ENCODE data around the gene BTRC.

DNA sequence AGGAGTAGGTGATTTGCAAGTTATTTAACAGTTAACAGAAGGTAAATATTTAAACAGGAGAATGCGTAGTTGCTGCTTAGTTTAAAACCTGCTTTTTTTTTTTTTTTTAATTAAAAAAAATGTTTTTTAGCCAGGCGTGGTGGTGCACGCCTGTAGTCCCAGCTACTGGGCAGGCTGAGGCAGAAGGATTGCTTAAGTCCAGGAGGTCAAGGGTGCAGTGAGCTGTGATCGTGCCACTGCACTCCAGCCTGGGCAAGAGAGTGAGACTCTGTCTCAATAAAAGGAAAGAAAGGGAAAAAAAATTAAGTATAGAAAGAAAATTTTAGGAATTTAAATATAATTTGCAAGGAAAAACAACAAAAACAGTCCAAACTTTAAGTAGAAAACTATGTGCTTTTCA is 71.6 kb downstream of the BTRC start:
- TF ChIP-seq, protein P1, sequence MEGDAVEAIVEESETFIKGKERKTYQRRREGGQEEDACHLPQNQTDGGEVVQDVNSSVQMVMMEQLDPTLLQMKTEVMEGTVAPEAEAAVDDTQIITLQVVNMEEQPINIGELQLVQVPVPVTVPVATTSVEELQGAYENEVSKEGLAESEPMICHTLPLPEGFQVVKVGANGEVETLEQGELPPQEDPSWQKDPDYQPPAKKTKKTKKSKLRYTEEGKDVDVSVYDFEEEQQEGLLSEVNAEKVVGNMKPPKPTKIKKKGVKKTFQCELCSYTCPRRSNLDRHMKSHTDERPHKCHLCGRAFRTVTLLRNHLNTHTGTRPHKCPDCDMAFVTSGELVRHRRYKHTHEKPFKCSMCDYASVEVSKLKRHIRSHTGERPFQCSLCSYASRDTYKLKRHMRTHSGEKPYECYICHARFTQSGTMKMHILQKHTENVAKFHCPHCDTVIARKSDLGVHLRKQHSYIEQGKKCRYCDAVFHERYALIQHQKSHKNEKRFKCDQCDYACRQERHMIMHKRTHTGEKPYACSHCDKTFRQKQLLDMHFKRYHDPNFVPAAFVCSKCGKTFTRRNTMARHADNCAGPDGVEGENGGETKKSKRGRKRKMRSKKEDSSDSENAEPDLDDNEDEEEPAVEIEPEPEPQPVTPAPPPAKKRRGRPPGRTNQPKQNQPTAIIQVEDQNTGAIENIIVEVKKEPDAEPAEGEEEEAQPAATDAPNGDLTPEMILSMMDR (IDR thresholded peaks at IDR 0.05; ENCODE audit: low read depth, low read length) = no peak
- TF ChIP-seq MYC (IDR thresholded peaks at IDR 0.05; ENCODE audit: low read depth, low read length) = no peak
- no peak for TF ChIP-seq POLR2A (IDR thresholded peaks at IDR 0.05; ENCODE audit: extremely low read depth, insufficient read length)
- TF ChIP-seq, protein P2, sequence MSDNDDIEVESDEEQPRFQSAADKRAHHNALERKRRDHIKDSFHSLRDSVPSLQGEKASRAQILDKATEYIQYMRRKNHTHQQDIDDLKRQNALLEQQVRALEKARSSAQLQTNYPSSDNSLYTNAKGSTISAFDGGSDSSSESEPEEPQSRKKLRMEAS (IDR thresholded peaks at IDR 0.05; ENCODE audit: low read depth, low read length) = no peak

All from NB4 (cell line).